Measurements from ENCODE around the gene SLC2A5. TPM values are rescaled to one million over a fixed set of nuclear protein-coding genes. Genes with fewer than 3 reads are reported as not detected.

Gene SLC2A5
- total and polyA plus RNA-seq, 9 of the 15 experiments (the other 6 are each of a cell fraction or from before 2014, with no cell fraction given), result 0.08 TPM; not detected in 8

DNA sequence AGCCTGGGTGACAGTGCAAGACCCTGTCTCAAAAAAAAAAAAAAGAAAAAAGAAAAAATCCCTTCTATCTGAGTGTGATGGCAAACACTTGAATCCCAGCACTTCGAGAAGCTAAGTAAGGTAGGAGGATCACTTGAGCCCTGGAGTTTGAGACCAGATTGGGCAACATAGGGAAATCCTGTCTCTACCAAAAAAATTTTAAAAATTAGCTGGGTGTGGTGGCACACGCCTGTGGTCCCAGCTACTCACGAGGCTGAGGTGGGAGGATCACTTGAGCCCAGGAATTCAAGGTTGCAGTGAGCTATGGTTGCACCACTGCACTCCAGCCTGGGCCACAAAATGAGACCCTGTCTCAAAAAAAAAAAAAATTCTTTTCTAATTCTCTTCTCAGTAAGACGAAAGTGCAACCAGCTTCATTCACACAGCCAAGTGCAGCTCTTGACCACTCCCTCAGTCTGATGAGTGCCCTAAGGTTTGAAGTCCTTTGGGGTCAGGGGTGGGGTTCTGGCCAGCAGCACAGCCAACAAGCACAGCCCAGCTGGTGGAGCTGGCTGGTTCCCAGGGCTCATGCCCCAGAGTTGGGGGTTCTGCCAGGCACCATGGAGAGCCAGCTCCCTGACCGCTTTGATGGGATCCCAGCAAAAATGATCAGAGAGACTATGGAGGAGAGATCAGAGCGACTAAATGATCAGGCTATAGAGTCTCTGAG lies 8.0 kb downstream of the SLC2A5 start:
- no peak overlapping the region for H3K4me2 ChIP-seq (ENCODE audit: insufficient read depth, low read length)
- ATAC-seq (no peak), FAIRE-seq (no peak), DNase-seq (ENCODE audit: extremely low read depth in 1 of 4, low spot score in 3 of 4) (peak in 1 of 4 experiments; percentile 2)
- no peak overlapping the region for H3K4me3 ChIP-seq
- CTCF ChIA-PET (ENCODE audit: low intra/inter-chr PET ratio), result no interaction called here
- H3K4me1 ChIP-seq (replicated peaks in 1 of 2; ENCODE audit: control insufficient read depth in 2 of 2, insufficient read depth in 2 of 2, low read length in 2 of 2), result no peaks in the 10 kb centered on the region
- no peak overlapping the region for H3K27ac ChIP-seq (ENCODE audit: extremely low read depth, low read depth, low read length)
- no peaks in the 10 kb centered on the region for H3K36me3 ChIP-seq (ENCODE audit: control insufficient read depth, insufficient read depth, low read length)
- no peaks in the 10 kb centered on the region for H3K9me1 ChIP-seq (ENCODE audit: control insufficient read depth, insufficient read depth, low read length)
- WGBS (ENCODE audit: insufficient coverage, low coverage, missing lambda C conversion rate), result under 1% methylated on average over 6 of the region's 6 CpGs
- H3K9ac ChIP-seq (ENCODE audit: insufficient read depth in 1 of 2, low read depth in 2 of 2, low read length in 2 of 2), result peak overlapping the region in 1 of 2 experiments; percentile 10; a peak in 1 of 4 replicates
- BruUV-seq (replicated peaks), result no TSS peak
- intact Hi-C loops (cut with micrococcal nuclease) (no loop called here), in situ Hi-C loops (cut with MboI) (no loop called here)
- POLR2A ChIA-PET, result interaction anchor here (1.1 kb wide), 1 partner anchor 13 kb away, joined by 3 read pairs; no protein-coding TSS in a partner anchor
- no peaks in the 10 kb centered on the region for H3K9me3 ChIP-seq (replicated peaks; ENCODE audit: control insufficient read depth, insufficient read depth, low read depth, low read length)
- H3K27me3 ChIP-seq (ENCODE audit: control insufficient read depth in 2 of 2, insufficient read depth in 2 of 2, low read length in 2 of 2), result peaks cover 17 to 52% of the 10 kb centered on the region in 2 experiments
- no peak overlapping the region for H2AFZ ChIP-seq (ENCODE audit: low read depth, low read length)
- no peaks in the 10 kb centered on the region for H3K79me2 ChIP-seq (ENCODE audit: control insufficient read depth, insufficient read depth, low read length)
- peaks cover 5% of the 10 kb centered on the region; the same call in 1 of the 2 replicates for H4K20me1 ChIP-seq (replicated peaks; ENCODE audit: control insufficient read depth, insufficient read depth, low read length)
- no peak for TF ChIP-seq MEIS2 (IDR thresholded peaks at IDR 0.05; ENCODE audit: partially characterized antibody)
- no peak for TF ChIP-seq MAFK (IDR thresholded peaks at IDR 0.05; ENCODE audit: low read length)
- TF ChIP-seq MCM3 (IDR thresholded peaks at IDR 0.05), result no peak
- TF ChIP-seq, protein P1, sequence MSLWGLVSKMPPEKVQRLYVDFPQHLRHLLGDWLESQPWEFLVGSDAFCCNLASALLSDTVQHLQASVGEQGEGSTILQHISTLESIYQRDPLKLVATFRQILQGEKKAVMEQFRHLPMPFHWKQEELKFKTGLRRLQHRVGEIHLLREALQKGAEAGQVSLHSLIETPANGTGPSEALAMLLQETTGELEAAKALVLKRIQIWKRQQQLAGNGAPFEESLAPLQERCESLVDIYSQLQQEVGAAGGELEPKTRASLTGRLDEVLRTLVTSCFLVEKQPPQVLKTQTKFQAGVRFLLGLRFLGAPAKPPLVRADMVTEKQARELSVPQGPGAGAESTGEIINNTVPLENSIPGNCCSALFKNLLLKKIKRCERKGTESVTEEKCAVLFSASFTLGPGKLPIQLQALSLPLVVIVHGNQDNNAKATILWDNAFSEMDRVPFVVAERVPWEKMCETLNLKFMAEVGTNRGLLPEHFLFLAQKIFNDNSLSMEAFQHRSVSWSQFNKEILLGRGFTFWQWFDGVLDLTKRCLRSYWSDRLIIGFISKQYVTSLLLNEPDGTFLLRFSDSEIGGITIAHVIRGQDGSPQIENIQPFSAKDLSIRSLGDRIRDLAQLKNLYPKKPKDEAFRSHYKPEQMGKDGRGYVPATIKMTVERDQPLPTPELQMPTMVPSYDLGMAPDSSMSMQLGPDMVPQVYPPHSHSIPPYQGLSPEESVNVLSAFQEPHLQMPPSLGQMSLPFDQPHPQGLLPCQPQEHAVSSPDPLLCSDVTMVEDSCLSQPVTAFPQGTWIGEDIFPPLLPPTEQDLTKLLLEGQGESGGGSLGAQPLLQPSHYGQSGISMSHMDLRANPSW (CRISPR knock-in tag; IDR thresholded peaks at IDR 0.05), result no peak
- TF ChIP-seq SRSF9 (IDR thresholded peaks at IDR 0.05; ENCODE audit: borderline replicate concordance, low read depth, low read length), result no peak
- no peak for TF ChIP-seq SNAPC5 (CRISPR knock-in tag; IDR thresholded peaks at IDR 0.05)
- TF ChIP-seq CBX3 (IDR thresholded peaks at IDR 0.05; ENCODE audit: borderline replicate concordance in 1 of 2, low read length in 2 of 2), result no peak
- TF ChIP-seq MLX (CRISPR knock-in tag; conservative IDR thresholded peaks at IDR 0.05), result no peak
